HFFc6 (cell line): ENCODE data around the gene HDC. TPM values are rescaled to one million over a fixed set of nuclear protein-coding genes. Genes with fewer than 3 reads are reported as not detected.

Source experiments
- DNase-seq: peaks from one replicate; pipeline ENCODE4 v3.0.0-alpha.2; 2018
- H3K27ac Mint-ChIP-seq: 2 replicates; pipeline ENCODE4 v1.8.0; 2020; ENCODE audit warnings: mild to moderate bottlenecking, mixed read lengths
- H3K27me3 Mint-ChIP-seq: 2 replicates; pipeline ENCODE4 v1.8.0; 2021; ENCODE audit warnings: mild to moderate bottlenecking, moderate library complexity, mixed read lengths; ENCODE audit not compliant: insufficient read depth
- H3K36me3 Mint-ChIP-seq: 2 replicates; pipeline ENCODE4 v1.8.0; 2021; ENCODE audit warnings: low read depth, mixed read lengths
- H3K4me1 Mint-ChIP-seq: 2 replicates; pipeline ENCODE4 v1.8.0; 2020; ENCODE audit warnings: low read depth, mixed read lengths
- H3K4me3 Mint-ChIP-seq: 2 replicates; pipeline ENCODE4 v1.8.0; 2020; ENCODE audit warnings: mild to moderate bottlenecking, moderate library complexity, mixed read lengths
- H3K9me3 Mint-ChIP-seq: 2 replicates; pipeline ENCODE4 v1.8.0; 2020; ENCODE audit warnings: mild to moderate bottlenecking, mixed read lengths
- CTCF ChIP-seq: fragments of 200-600 bp; sonication (generic); IDR thresholded peaks from 2 replicates; pipeline ENCODE4 v1.5.0; 2021; ENCODE audit warnings: antibody characterized with exemption, mild to moderate bottlenecking
- total RNA-seq, 6 experiments: library from RNA; stranded (reverse); fragmentation: NEBNext Ultra II Directional; extraction: Animal tissue kit (Norgen Biotek cat#: 25700); gene quantifications; 2 replicates in 1 of 6; 3 replicates in 5 of 6; pipeline ENCODE4 v1.2.3, GENCODE V29; 2021

HDC gene
- total RNA-seq, 6 experiments from 2014 or later, result 0.07 TPM; not detected in 5

GRCh38 chr15:50234764-50235163 is 30.8 kb downstream of the HDC start:
- no peak for DNase-seq
- no peak for TF ChIP-seq CTCF
- H3K27ac Mint-ChIP-seq, result no peak overlapping the region

GRCh38 chr15:50233192-50233736 is 32.3 kb downstream of the HDC start:
- no peak overlapping the region for H3K4me3 Mint-ChIP-seq
- H3K4me1 Mint-ChIP-seq, result peaks cover 24% of the 10 kb centered on the region
- H3K27ac Mint-ChIP-seq, result no peak overlapping the region
- H3K27me3 Mint-ChIP-seq, result no peaks in the 10 kb centered on the region; the same call in 1 of the 2 replicates
- TF ChIP-seq CTCF, result no peak
- no peaks in the 10 kb centered on the region for H3K36me3 Mint-ChIP-seq
- DNase-seq, result no peak
- H3K9me3 Mint-ChIP-seq, result no peaks in the 10 kb centered on the region

More at GRCh38 chr15:50234764-50235163, 30.8 kb downstream of the HDC start:
- Mint-ChIP-seq H3K4me1 (peaks cover 10% of the 10 kb centered on the region), H3K4me3 (no peak overlapping the region), H3K9me3 (no peaks in the 10 kb centered on the region), H3K36me3 (no peaks in the 10 kb centered on the region), H3K27me3 (no peaks in the 10 kb centered on the region)

- Mint-ChIP-seq H3K4me3 (no peak overlapping the region), H3K27ac (no peak overlapping the region), H3K36me3 (no peaks in the 10 kb centered on the region), H3K4me1 (peaks cover 28% of the 10 kb centered on the region), H3K9me3 (no peaks in the 10 kb centered on the region), H3K27me3 (no peaks in the 10 kb centered on the region; the same call in 1 of the 2 replicates)
- no peak for DNase-seq
- TF ChIP-seq CTCF, result no peak
Measured at GRCh38 chr15:50232791-50233190, 32.7 kb downstream of the HDC start.

GRCh38 chr15:50231761-50232160 is 33.8 kb downstream of the HDC start:
- no peak for DNase-seq
- Mint-ChIP-seq H3K9me3 (no peaks in the 10 kb centered on the region), H3K4me3 (no peak overlapping the region), H3K27me3 (no peaks in the 10 kb centered on the region; the same call in 1 of the 2 replicates), H3K4me1 (peaks cover 38% of the 10 kb centered on the region), H3K36me3 (no peaks in the 10 kb centered on the region), H3K27ac (no peak overlapping the region)
- TF ChIP-seq CTCF, result no peak

- Mint-ChIP-seq H3K27me3 (no peaks in the 10 kb centered on the region; the same call in 1 of the 2 replicates), H3K4me3 (peak overlapping the region; percentile 9; the same call in 1 of the 2 replicates), H3K9me3 (no peaks in the 10 kb centered on the region), H3K27ac (peak overlapping the region; percentile 63), H3K4me1 (peaks cover 37% of the 10 kb centered on the region), H3K36me3 (no peaks in the 10 kb centered on the region)
- no peak for TF ChIP-seq CTCF
- DNase-seq, result peak; percentile 54
Measured at GRCh38 chr15:50229336-50229735, 36.2 kb downstream of the HDC start.
